Measurements from ENCODE around the gene CBY1.

DNA sequence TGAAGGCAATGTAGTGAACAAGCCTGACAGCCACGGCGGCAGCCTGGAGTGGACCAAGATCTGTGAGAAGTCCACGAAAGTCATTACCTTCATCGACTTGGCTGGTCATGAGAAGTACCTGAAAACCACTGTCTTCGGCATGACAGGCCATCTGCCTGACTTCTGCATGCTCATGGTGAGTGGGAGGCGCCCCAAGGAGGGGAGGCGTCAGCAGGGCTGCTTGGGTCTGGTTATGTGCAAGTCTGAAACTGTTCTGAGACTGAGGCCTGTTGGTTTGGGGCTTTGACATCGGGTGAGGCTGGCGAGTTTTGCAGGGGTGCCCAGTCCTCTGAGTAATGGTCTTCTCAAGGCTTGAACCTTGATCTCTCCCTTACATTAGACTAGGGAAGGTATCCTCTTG is 60.4 kb downstream of the CBY1 start:
- no peak for TF ChIP-seq CTCF (IDR thresholded peaks at IDR 0.05)
- no peak for TF ChIP-seq POLR2AphosphoS5 (IDR thresholded peaks at IDR 0.05)

Data from breast epithelium (tissue), 3 donors.